IMR-90 (cell line): ENCODE results near the gene DYNLRB1. TPM values are rescaled to one million over a fixed set of nuclear protein-coding genes. Genes with fewer than 3 reads are reported as not detected.

Experiments
- ATAC-seq: fragments of 200-7000 bp; cut with Tn5 transposase; 2 replicates; pipeline ENCODE4 v1.9.1; 2020; ENCODE audit warnings: low read depth, mild to moderate bottlenecking, moderate library complexity
- BruUV-seq: library from RNA; stranded (reverse); fragments of 400-500 nt; replicated peaks from 2 replicates; lab custom pipeline; 2021; lab: Mats Ljungman, UMichigan
- CTCF ChIA-PET: fragments of 300-600 bp; formaldehyde crosslinking; extraction: SDS; loops from one replicate; lab custom pipeline; 2021; ENCODE audit warnings: antibody characterized with exemption; lab: Yijun Ruan, JAX
- POLR2A ChIA-PET: fragments of 300-600 bp; sonication (Branson Sonifier 250); formaldehyde crosslinking; loops from one replicate; lab custom pipeline; 2022; ENCODE audit warnings: antibody characterized with exemption; ENCODE audit not compliant: unreplicated experiment; lab: Charles Lee
- DNase-seq: peaks from one replicate; pipeline ENCODE4 v3.0.0; 2013
- H2AFZ ChIP-seq: replicated peaks from 2 replicates; pipeline ENCODE3; 2013; ENCODE audit warnings: low read length, mild to moderate bottlenecking; ENCODE audit not compliant: poor library complexity
- H2AK5ac ChIP-seq: 2 replicates; pipeline ENCODE4 v1.6.1; 2013; ENCODE audit warnings: low read depth, low read length, inconsistent platforms
- H2AK9ac ChIP-seq: replicated peaks from 2 replicates; pipeline ENCODE3; 2013; ENCODE audit warnings: mild to moderate bottlenecking, low read depth, low read length, moderate library complexity; ENCODE audit not compliant: poor library complexity
- H2BK120ac ChIP-seq: 2 replicates; pipeline ENCODE4 v1.6.1; 2013; ENCODE audit warnings: low read depth, low read length, inconsistent platforms
- H2BK15ac ChIP-seq: 3 replicates; pipeline ENCODE4 v1.6.1; 2013; ENCODE audit warnings: low read depth, low read length, inconsistent platforms
- H2BK20ac ChIP-seq: 2 replicates; pipeline ENCODE4 v1.6.1; 2013; ENCODE audit warnings: low read depth, mild to moderate bottlenecking, inconsistent platforms, low read length, moderate library complexity
- H2BK5ac ChIP-seq: 2 replicates; pipeline ENCODE4 v1.6.1; 2013; ENCODE audit warnings: mild to moderate bottlenecking, low read depth, low read length, inconsistent platforms; ENCODE audit not compliant: poor library complexity, severe bottlenecking
- H3K14ac ChIP-seq: replicated peaks from 2 replicates; pipeline ENCODE4 v1.6.1; 2013; ENCODE audit warnings: low read depth, low read length, inconsistent platforms
- H3K18ac ChIP-seq: 2 replicates; pipeline ENCODE4 v1.6.1; 2013; ENCODE audit warnings: low read depth, low read length, control low read depth
- H3K23ac ChIP-seq: 2 replicates; pipeline ENCODE4 v1.6.1; 2013; ENCODE audit warnings: low read depth, low read length, inconsistent platforms
- H3K27ac ChIP-seq: 2 replicates; pipeline ENCODE4 v1.5.1; 2013; ENCODE audit warnings: mild to moderate bottlenecking, control low read depth, low read length; ENCODE audit not compliant: insufficient read depth
- H3K27me3 ChIP-seq: 2 replicates; pipeline ENCODE4 v1.6.1; 2013; ENCODE audit warnings: low read length; ENCODE audit not compliant: control insufficient read depth, insufficient read depth
- H3K36me3 ChIP-seq: 2 replicates; pipeline ENCODE4 v1.6.1; 2013; ENCODE audit warnings: low read length, mixed read lengths; ENCODE audit not compliant: control insufficient read depth, insufficient read depth
- H3K4ac ChIP-seq: 2 replicates; pipeline ENCODE4 v1.6.1; 2013; ENCODE audit warnings: low read depth, low read length, inconsistent platforms
- H3K4me1 ChIP-seq: 2 replicates; pipeline ENCODE4 v1.6.1; 2013; ENCODE audit warnings: low read length, mixed read lengths; ENCODE audit not compliant: control insufficient read depth, insufficient read depth
- H3K4me2 ChIP-seq: 2 replicates; pipeline ENCODE4 v1.6.1; 2013; ENCODE audit warnings: low read depth, mild to moderate bottlenecking, control low read depth, low read length, moderate library complexity
- H3K4me3 ChIP-seq: 2 replicates; pipeline ENCODE4 v1.5.1; 2013; ENCODE audit warnings: low read depth, mild to moderate bottlenecking, control low read depth, low read length, moderate library complexity; ENCODE audit not compliant: insufficient read depth
- H3K56ac ChIP-seq: 2 replicates; pipeline ENCODE4 v1.6.1; 2013; ENCODE audit warnings: low read length, inconsistent platforms; ENCODE audit not compliant: insufficient read depth; ENCODE audit errors: extremely low read depth
- H3K79me1 ChIP-seq, 2 experiments: 2 replicates each; pipeline ENCODE4 v1.6.1; 2013; ENCODE audit warnings: low read length in 2 of 2, inconsistent platforms in 1 of 2, low read depth in 1 of 2
- H3K9ac ChIP-seq: 2 replicates; pipeline ENCODE4 v1.6.1; 2013; ENCODE audit warnings: low read depth, low read length, control low read depth
- H3K9me1 ChIP-seq: 2 replicates; pipeline ENCODE4 v1.6.1; 2013; ENCODE audit warnings: low read length, inconsistent platforms; ENCODE audit not compliant: insufficient read depth
- H3K9me3 ChIP-seq: 2 replicates; pipeline ENCODE4 v1.6.1; 2013; ENCODE audit warnings: low read length; ENCODE audit not compliant: control insufficient read depth, insufficient read depth
- H4K20me1 ChIP-seq: 2 replicates; pipeline ENCODE4 v1.6.1; 2013; ENCODE audit warnings: low read length, inconsistent platforms; ENCODE audit not compliant: insufficient read depth
- H4K5ac ChIP-seq: 2 replicates; pipeline ENCODE4 v1.6.1; 2013; ENCODE audit warnings: mild to moderate bottlenecking, low read depth, low read length, control low read depth
- H4K8ac ChIP-seq, 2 experiments: 2 replicates each; pipeline ENCODE4 v1.6.1; 2013; ENCODE audit warnings: low read depth in 2 of 2, low read length in 2 of 2, control low read depth in 1 of 2, inconsistent platforms in 1 of 2
- H4K91ac ChIP-seq: 2 replicates; pipeline ENCODE4 v1.6.1; 2013; ENCODE audit warnings: low read depth, low read length, inconsistent platforms; ENCODE audit not compliant: insufficient read depth
- BHLHE40 ChIP-seq: fragments of 150-350 bp; IDR thresholded peaks from 2 replicates; pipeline ENCODE4 v1.6.1; 2016; ENCODE audit warnings: mild to moderate bottlenecking, low read depth, low read length
- CEBPB ChIP-seq: IDR thresholded peaks from 2 replicates; pipeline ENCODE4 v1.6.1; 2012; ENCODE audit warnings: low read depth, low read length, improper control_type of control experiment
- CHD1 ChIP-seq: IDR thresholded peaks from 2 replicates; pipeline ENCODE4 v1.6.1; 2012; ENCODE audit warnings: low read depth, low read length, improper control_type of control experiment
- FOS ChIP-seq: fragments of 150-350 bp; IDR thresholded peaks from 2 replicates; pipeline ENCODE4 v1.6.1; 2016; ENCODE audit warnings: low read depth, low read length
- MAFK ChIP-seq: IDR thresholded peaks from 2 replicates; pipeline ENCODE4 v1.6.1; 2012; ENCODE audit warnings: low read depth, low read length, improper control_type of control experiment
- MAZ ChIP-seq: IDR thresholded peaks from 2 replicates; pipeline ENCODE4 v1.6.1; 2012; ENCODE audit warnings: low read depth, mild to moderate bottlenecking, low read length, improper control_type of control experiment, moderate library complexity, borderline replicate concordance
- MXI1 ChIP-seq: IDR thresholded peaks from 2 replicates; pipeline ENCODE4 v1.6.1; 2012; ENCODE audit warnings: low read depth, mild to moderate bottlenecking, low read length, moderate library complexity, borderline replicate concordance
- NFE2L2 ChIP-seq: fragments of 150-350 bp; IDR thresholded peaks from 2 replicates; pipeline ENCODE4 v1.6.1; 2016; ENCODE audit warnings: low read depth, mild to moderate bottlenecking, low read length
- POLR2A ChIP-seq: IDR thresholded peaks from 2 replicates; pipeline ENCODE4 v1.6.1; 2012; ENCODE audit warnings: mild to moderate bottlenecking, low read depth, low read length
- RAD21 ChIP-seq: IDR thresholded peaks from 2 replicates; pipeline ENCODE4 v1.6.1; 2012; ENCODE audit warnings: low read length, improper control_type of control experiment
- RCOR1 ChIP-seq: IDR thresholded peaks from 2 replicates; pipeline ENCODE4 v1.6.1; 2012; ENCODE audit warnings: mild to moderate bottlenecking, low read length, improper control_type of control experiment; ENCODE audit not compliant: insufficient replicate concordance
- RFX5 ChIP-seq: IDR thresholded peaks from 2 replicates; pipeline ENCODE4 v1.8.0; 2012; ENCODE audit warnings: low read depth, mild to moderate bottlenecking, low read length, moderate library complexity
- SMC3 ChIP-seq: fragments of 150-350 bp; IDR thresholded peaks from 2 replicates; pipeline ENCODE4 v1.6.1; 2016; ENCODE audit warnings: low read depth, mild to moderate bottlenecking, antibody characterized with exemption, low read length, moderate library complexity
- whole genome bisulfite sequencing, 2 experiments: methylation state at CpG; one replicate each; pipeline versions ENCODE4 v1.1.5 to v1.1.7; 2013; ENCODE audit warnings: missing lambda C conversion rate in 2 of 2; ENCODE audit not compliant: insufficient read length in 1 of 2; ENCODE audit errors: extremely low coverage in 2 of 2; 5-methylcytosine and 5-hydroxymethylcytosine counted together
- dilution Hi-C: fragments of 300-500 bp; cut with HindIII; formaldehyde crosslinking; loops from one replicate; pipeline ENCODE4 v1.14.3; 2018; ENCODE audit warnings: low sequenced_read_pairs; ENCODE audit not compliant: unreplicated experiment
- in situ Hi-C: fragments of 300-500 bp; cut with MboI; formaldehyde crosslinking; loops from 3 replicates; pipeline ENCODE4 v1.14.3; 2019; ENCODE audit warnings: low sequenced_read_pairs, inconsistent platforms, mixed read lengths
- intact Hi-C: fragments of 100-400 bp; cut with micrococcal nuclease; formaldehyde crosslinking; loops from 2 replicates; pipeline ENCODE4 v1.10.0; 2022
- polyA plus RNA-seq, 3 experiments: library from polyadenylated mRNA; depleted of rRNA; stranded (reverse); fragments of >200 nt; gene quantifications; 2 replicates each; pipeline ENCODE4 v1.2.3, GENCODE V29; 2012; ENCODE audit warnings: low replicate concordance in 1 of 3
- total RNA-seq: library from RNA; depleted of rRNA; stranded (reverse); fragments of >200 nt; gene quantifications from 2 replicates; pipeline ENCODE4 v1.2.3, GENCODE V29; 2012
- TF ChIP-seq, protein P1 (sequence below): conservative IDR thresholded peaks from 2 replicates; pipeline ENCODE4 v1.5.1; 2012; ENCODE audit warnings: mild to moderate bottlenecking, low read depth, low read length, improper control_type of control experiment
- TF ChIP-seq, protein P2 (sequence below): fragments of 150-350 bp; IDR thresholded peaks from 2 replicates; pipeline ENCODE4 v1.6.1; 2016; ENCODE audit warnings: low read depth, mild to moderate bottlenecking, low read length, moderate library complexity, borderline replicate concordance
- TF ChIP-seq, protein P3 (sequence below): fragments of 150-350 bp; IDR thresholded peaks from 2 replicates; pipeline ENCODE4 v1.6.1; 2017; ENCODE audit warnings: mild to moderate bottlenecking, antibody characterized with exemption, low read length, low read depth

The DYNLRB1 gene
- total and polyA plus RNA-seq, 2 of the 4 experiments (the other 2 are of a cell fraction) = 82.4 to 380 TPM

DNA sequence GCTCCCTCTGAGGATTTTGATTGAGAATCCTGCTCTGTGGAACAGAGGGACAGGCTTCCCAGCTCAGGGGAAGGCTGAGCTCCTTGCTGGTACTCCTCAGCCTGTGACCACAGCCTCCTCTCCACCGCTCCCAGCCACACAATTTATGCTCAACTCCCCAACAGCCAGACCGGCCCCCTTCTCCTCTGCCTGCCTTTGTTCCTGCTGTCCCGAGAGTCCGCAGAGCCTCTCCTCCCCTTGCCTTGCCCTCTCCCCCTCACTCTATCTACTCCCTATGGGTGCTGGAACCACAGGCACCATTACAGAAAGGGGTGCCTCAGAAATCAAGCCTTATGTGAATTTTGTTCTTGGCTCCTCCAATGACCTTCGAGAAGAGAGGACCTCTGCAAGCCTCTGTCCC lies 58.2 kb downstream of the DYNLRB1 start:
- H3K4me3 ChIP-seq = no peak overlapping the region
- ATAC-seq = no peak
- H2BK15ac ChIP-seq = no peak overlapping the region
- H4K20me1 ChIP-seq = no peaks in the 10 kb centered on the region
- H3K27me3 ChIP-seq = no peaks in the 10 kb centered on the region
- no peak overlapping the region for H3K4me2 ChIP-seq
- dilution Hi-C loops (no loop called here), in situ Hi-C loops (no loop called here), intact Hi-C loops (loop anchor here (10.0 kb wide), 1 partner anchor 390 kb away; no protein-coding TSS in a partner anchor)
- H2BK20ac ChIP-seq = no peak overlapping the region
- WGBS, 2 experiments = 80% methylated on average over 1 of the region's 5 CpGs; no CpG with 5 or more reads in 1 of the 2 experiments
- H3K36me3 ChIP-seq = 0 out of 2 replicates have a peak, but pooled peaks cover 1% of the 10 kb centered on the region
- no peak overlapping the region for H4K5ac ChIP-seq
- no peak for DNase-seq
- H3K4me1 ChIP-seq = peaks cover 5% of the 10 kb centered on the region
- H2AK5ac ChIP-seq = no peak overlapping the region
- no peak overlapping the region for H3K23ac ChIP-seq
- H2BK120ac ChIP-seq = no peak overlapping the region
- no peak overlapping the region for H3K14ac ChIP-seq
- H3K9ac ChIP-seq = no peak overlapping the region
- peaks cover 13% of the 10 kb centered on the region for H3K9me1 ChIP-seq
- H3K18ac ChIP-seq = no peak overlapping the region
- ChIA-PET POLR2A (no interaction called here), CTCF (no interaction called here)
- no TSS peak for BruUV-seq
- TF ChIP-seq CEBPB = no peak
- TF ChIP-seq MXI1 = no peak
- no peak for TF ChIP-seq BHLHE40
- no peak for TF ChIP-seq MAFK
- no peak for TF ChIP-seq SMC3
- no peak for TF ChIP-seq MAZ
- no peak for TF ChIP-seq NFE2L2
- no peak for TF ChIP-seq FOS
- TF ChIP-seq CHD1 = no peak
- TF ChIP-seq RFX5 = no peak
- TF ChIP-seq, protein P1, sequence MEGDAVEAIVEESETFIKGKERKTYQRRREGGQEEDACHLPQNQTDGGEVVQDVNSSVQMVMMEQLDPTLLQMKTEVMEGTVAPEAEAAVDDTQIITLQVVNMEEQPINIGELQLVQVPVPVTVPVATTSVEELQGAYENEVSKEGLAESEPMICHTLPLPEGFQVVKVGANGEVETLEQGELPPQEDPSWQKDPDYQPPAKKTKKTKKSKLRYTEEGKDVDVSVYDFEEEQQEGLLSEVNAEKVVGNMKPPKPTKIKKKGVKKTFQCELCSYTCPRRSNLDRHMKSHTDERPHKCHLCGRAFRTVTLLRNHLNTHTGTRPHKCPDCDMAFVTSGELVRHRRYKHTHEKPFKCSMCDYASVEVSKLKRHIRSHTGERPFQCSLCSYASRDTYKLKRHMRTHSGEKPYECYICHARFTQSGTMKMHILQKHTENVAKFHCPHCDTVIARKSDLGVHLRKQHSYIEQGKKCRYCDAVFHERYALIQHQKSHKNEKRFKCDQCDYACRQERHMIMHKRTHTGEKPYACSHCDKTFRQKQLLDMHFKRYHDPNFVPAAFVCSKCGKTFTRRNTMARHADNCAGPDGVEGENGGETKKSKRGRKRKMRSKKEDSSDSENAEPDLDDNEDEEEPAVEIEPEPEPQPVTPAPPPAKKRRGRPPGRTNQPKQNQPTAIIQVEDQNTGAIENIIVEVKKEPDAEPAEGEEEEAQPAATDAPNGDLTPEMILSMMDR = no peak
- TF ChIP-seq, protein P2, sequence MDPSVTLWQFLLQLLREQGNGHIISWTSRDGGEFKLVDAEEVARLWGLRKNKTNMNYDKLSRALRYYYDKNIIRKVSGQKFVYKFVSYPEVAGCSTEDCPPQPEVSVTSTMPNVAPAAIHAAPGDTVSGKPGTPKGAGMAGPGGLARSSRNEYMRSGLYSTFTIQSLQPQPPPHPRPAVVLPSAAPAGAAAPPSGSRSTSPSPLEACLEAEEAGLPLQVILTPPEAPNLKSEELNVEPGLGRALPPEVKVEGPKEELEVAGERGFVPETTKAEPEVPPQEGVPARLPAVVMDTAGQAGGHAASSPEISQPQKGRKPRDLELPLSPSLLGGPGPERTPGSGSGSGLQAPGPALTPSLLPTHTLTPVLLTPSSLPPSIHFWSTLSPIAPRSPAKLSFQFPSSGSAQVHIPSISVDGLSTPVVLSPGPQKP = no peak
- TF ChIP-seq RAD21 = no peak
- no peak for TF ChIP-seq POLR2A
- no peak for TF ChIP-seq RCOR1
- TF ChIP-seq, protein P3, sequence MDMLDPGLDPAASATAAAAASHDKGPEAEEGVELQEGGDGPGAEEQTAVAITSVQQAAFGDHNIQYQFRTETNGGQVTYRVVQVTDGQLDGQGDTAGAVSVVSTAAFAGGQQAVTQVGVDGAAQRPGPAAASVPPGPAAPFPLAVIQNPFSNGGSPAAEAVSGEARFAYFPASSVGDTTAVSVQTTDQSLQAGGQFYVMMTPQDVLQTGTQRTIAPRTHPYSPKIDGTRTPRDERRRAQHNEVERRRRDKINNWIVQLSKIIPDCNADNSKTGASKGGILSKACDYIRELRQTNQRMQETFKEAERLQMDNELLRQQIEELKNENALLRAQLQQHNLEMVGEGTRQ = no peak
- H3K4ac ChIP-seq = no peak overlapping the region
- no peak overlapping the region for H3K56ac ChIP-seq
- H2BK5ac ChIP-seq = no peak overlapping the region
- no peak overlapping the region for H3K27ac ChIP-seq
- H2AFZ ChIP-seq = no peak overlapping the region
- no peak overlapping the region for H4K91ac ChIP-seq
- no peaks in the 10 kb centered on the region for H3K9me3 ChIP-seq
- H4K8ac ChIP-seq = no peak overlapping the region
- H3K79me1 ChIP-seq = no peaks in the 10 kb centered on the region
- no peak overlapping the region for H2AK9ac ChIP-seq
